ENCODE results near the gene NPBWR2.

- TF ChIP-seq CTCF (IDR thresholded peaks at IDR 0.05) (no peak), POLR2A (IDR thresholded peaks at IDR 0.05) (no peak)
These were observed 47.4 kb upstream of the NPBWR2 start for GRCh38 chr20:64154590-64155257.
